Activated T-helper 1 cell treated with Interleukin-2 at 50 U/mL for 16 hours (primary cell): ENCODE results near the gene AADAC.
"Not testable (repeated sequence)": the region's sequence is repeated elsewhere in the genome, so short reads cannot be mapped to it uniquely, and the experiment has no call there.

Source experiments
- DNase-seq: peaks from one replicate; pipeline ENCODE4 v3.0.0-alpha.2; 2020; ENCODE audit warnings: low read depth

Gene AADAC

GRCh38 chr3:151796105-151796680 is 17.7 kb upstream of the AADAC start:
- DNase-seq, result no peak

GRCh38 chr3:151798466-151798865 is 15.4 kb upstream of the AADAC start:
- no peak for DNase-seq

- DNase-seq, result no peak
Measured at GRCh38 chr3:151800431-151800830, 13.5 kb upstream of the AADAC start.

GRCh38 chr3:151804267-151804666 is 9.6 kb upstream of the AADAC start:
- DNase-seq, result no peak

- DNase-seq, result no peak
Measured at GRCh38 chr3:151806838-151807237, 7.1 kb upstream of the AADAC start.

GRCh38 chr3:151808926-151809325 is 5.0 kb upstream of the AADAC start:
- not testable (repeated sequence) for DNase-seq

GRCh38 chr3:151811474-151811873 is 2.4 kb upstream of the AADAC start:
- DNase-seq, result no peak

- no peak for DNase-seq
Measured at GRCh38 chr3:151814588-151814987, 672 bp downstream of the AADAC start.

- no peak for DNase-seq
Measured at GRCh38 chr3:151816091-151816604, 2.2 kb downstream of the AADAC start.

- DNase-seq, result no peak
Measured at GRCh38 chr3:151817473-151817872, 3.6 kb downstream of the AADAC start.

GRCh38 chr3:151818361-151818760 is 4.4 kb downstream of the AADAC start:
- no peak for DNase-seq

- no peak for DNase-seq
Measured at GRCh38 chr3:151819910-151820309, 6.0 kb downstream of the AADAC start.

- DNase-seq, result no peak
Measured at GRCh38 chr3:151827816-151828215, 13.9 kb downstream of the AADAC start.

- DNase-seq, result no peak
Measured at GRCh38 chr3:151835751-151836525, 22.0 kb downstream of the AADAC start.

- no peak for DNase-seq
Measured at GRCh38 chr3:151837057-151837456, 23.1 kb downstream of the AADAC start.

GRCh38 chr3:151838574-151839312 is 24.8 kb downstream of the AADAC start:
- DNase-seq, result no peak

- no peak for DNase-seq
Measured at GRCh38 chr3:151839313-151839631, 25.4 kb downstream of the AADAC start.

- DNase-seq, result no peak
Measured at GRCh38 chr3:151841801-151842200, 27.9 kb downstream of the AADAC start.

- DNase-seq, result no peak
Measured at GRCh38 chr3:151843275-151843674, 29.4 kb downstream of the AADAC start.

GRCh38 chr3:151845306-151845905 is 31.5 kb downstream of the AADAC start:
- DNase-seq, result no peak

- DNase-seq, result not testable (repeated sequence)
Measured at GRCh38 chr3:151850065-151850464, 36.1 kb downstream of the AADAC start.

GRCh38 chr3:151852074-151852811 is 38.3 kb downstream of the AADAC start:
- DNase-seq, result no peak
